GM12874 (cell line): ENCODE measurements around the gene EDN3.

Experiments used
- CTCF ChIP-seq: IDR thresholded peaks from 2 replicates; pipeline ENCODE4 v1.5.1; 2011; ENCODE audit warnings: low read depth, mild to moderate bottlenecking, control low read depth, low read length, moderate library complexity; ENCODE audit not compliant: insufficient read depth

The EDN3 gene

GRCh38 chr20:59291740-59292383, 8.5 kb upstream of the EDN3 start:
- no peak for TF ChIP-seq CTCF

- no peak for TF ChIP-seq CTCF
These were observed 4.9 kb upstream of the EDN3 start for GRCh38 chr20:59295531-59295930.

- no peak for TF ChIP-seq CTCF
These were observed 2.7 kb upstream of the EDN3 start for GRCh38 chr20:59297686-59298085.

- TF ChIP-seq CTCF: no peak
These were observed 472 bp upstream of the EDN3 start for GRCh38 chr20:59299945-59300332.

GRCh38 chr20:59301343-59302007, 1.1 kb downstream of the EDN3 start:
- no peak for TF ChIP-seq CTCF

- TF ChIP-seq CTCF: no peak
These were observed 5.7 kb downstream of the EDN3 start for GRCh38 chr20:59305908-59306655.

- no peak for TF ChIP-seq CTCF
These were observed 6.9 kb downstream of the EDN3 start for GRCh38 chr20:59307270-59307669.
